ENCODE data around the gene ZNF280A.
"Not testable (repeated sequence)": the region's sequence is repeated elsewhere in the genome, so short reads cannot be mapped to it uniquely, and the experiment has no call there.

- not testable (repeated sequence) for TF ChIP-seq CTCF, POLR2A (IDR thresholded peaks at IDR 0.05)
These were observed 49.0 kb downstream of the ZNF280A start for GRCh38 chr22:22471104-22471503.
